BLaER1 treated with 17β-estradiol and CSF1 and Interleukin-3, amounts not matched to agents 10 nM and 100 nM (cell line): ENCODE results near the gene TRIM75.
A peak's percentile ranks its signal among the peaks of the same experiment; 100 is the strongest.
"Not testable (repeated sequence)": the region's sequence is repeated elsewhere in the genome, so short reads cannot be mapped to it uniquely, and the experiment has no call there.

Experiments
- H3K27ac ChIP-seq, 11 experiments: shearing (Covaris generic); formaldehyde crosslinking; 2 replicates each; pipeline ENCODE4 v1.8.1; 2022
- H3K27me3 ChIP-seq, 11 experiments: shearing (Covaris generic); formaldehyde crosslinking; 2 replicates each; pipeline ENCODE4 v1.8.1; 2022
- H3K36me3 ChIP-seq, 11 experiments: shearing (Covaris generic); formaldehyde crosslinking; 2 replicates each; pipeline ENCODE4 v1.8.1; 2022
- H3K4me1 ChIP-seq, 10 experiments: shearing (Covaris generic); formaldehyde crosslinking; 2 replicates each; pipeline ENCODE4 v1.8.1; 2022
- H3K4me2 ChIP-seq, 11 experiments: shearing (Covaris generic); formaldehyde crosslinking; 2 replicates each; pipeline ENCODE4 v1.8.1; 2022
- H3K4me3 ChIP-seq, 10 experiments: shearing (Covaris generic); formaldehyde crosslinking; 2 replicates each; pipeline ENCODE4 v1.8.1; 2022
- H3K9ac ChIP-seq, 11 experiments: shearing (Covaris generic); formaldehyde crosslinking; 2 replicates each; pipeline ENCODE4 v1.8.1; 2022
- H3K9me3 ChIP-seq, 11 experiments: shearing (Covaris generic); formaldehyde crosslinking; replicated peaks in 1 of 11; 2 replicates each; pipeline ENCODE4 v1.8.1; 2022
- H4K20me1 ChIP-seq, 11 experiments: shearing (Covaris generic); formaldehyde crosslinking; 2 replicates each; pipeline ENCODE4 v1.8.1; 2022
- Cebpa-rat ChIP-seq, 11 experiments: shearing (Covaris generic); IDR thresholded peaks; 2 replicates each; pipeline ENCODE4 v1.8.1; 2022

Gene TRIM75

GRCh38 chr4:165077034-165077578 lies 23.4 kb downstream of the TRIM75 start:
- no peaks in the 10 kb centered on the region for H3K27me3 ChIP-seq
- H3K9me3 ChIP-seq: no peaks in the 10 kb centered on the region
- no peak for TF ChIP-seq Cebpa-rat (IDR thresholded peaks at IDR 0.05)
- H4K20me1 ChIP-seq: no peaks in the 10 kb centered on the region
- no peak overlapping the region for H3K4me2 ChIP-seq
- H3K27ac ChIP-seq: no peak overlapping the region
- H3K36me3 ChIP-seq: peaks cover 41 to 70% (median 57%) of the 10 kb centered on the region in 11 experiments
- H3K9ac ChIP-seq: no peak overlapping the region
- H3K4me1 ChIP-seq: 0 out of 20 replicates have a peak, but pooled peaks cover 0 to 5% (median 0%) of the 10 kb centered on the region in 10 experiments
- H3K4me3 ChIP-seq: no peak overlapping the region

- H3K4me2 ChIP-seq: no peak overlapping the region
- H3K4me1 ChIP-seq: 0 out of 20 replicates have a peak, but pooled peaks cover 0 to 5% (median 0%) of the 10 kb centered on the region in 10 experiments
- no peak overlapping the region for H3K27ac ChIP-seq
- no peaks in the 10 kb centered on the region for H3K9me3 ChIP-seq
- no peak for TF ChIP-seq Cebpa-rat (IDR thresholded peaks at IDR 0.05)
- H3K9ac ChIP-seq: no peak overlapping the region
- no peaks in the 10 kb centered on the region for H3K27me3 ChIP-seq
- H3K36me3 ChIP-seq: peaks cover 49 to 77% (median 64%) of the 10 kb centered on the region in 11 experiments
- H3K4me3 ChIP-seq: no peak overlapping the region
- H4K20me1 ChIP-seq: no peaks in the 10 kb centered on the region
Observed at GRCh38 chr4:165079476-165079875, 25.8 kb downstream of the TRIM75 start.

GRCh38 chr4:165084787-165085186 lies 31.1 kb downstream of the TRIM75 start:
- not testable (repeated sequence) for H4K20me1 ChIP-seq
- H3K36me3 ChIP-seq: peaks cover 60 to 77% (median 74%) of the 10 kb centered on the region in 11 experiments

GRCh38 chr4:165085946-165086345 lies 32.3 kb downstream of the TRIM75 start:
- Histone ChIP-seq H4K20me1 (no peaks in the 10 kb centered on the region; a peak in 1 of 22 replicates), H3K27me3 (no peaks in the 10 kb centered on the region), H3K4me1 (no peaks in the 10 kb centered on the region), H3K4me3 (no peak overlapping the region), H3K9me3 (no peaks in the 10 kb centered on the region), H3K9ac (no peak overlapping the region), H3K4me2 (no peak overlapping the region), H3K27ac (no peak overlapping the region), H3K36me3 (peaks cover 71 to 77% (median 75%) of the 10 kb centered on the region in 11 experiments)
- peak in 2 of 11 experiments; percentile 8 to 32; a peak in 1 of 22 replicates for TF ChIP-seq Cebpa-rat (IDR thresholded peaks at IDR 0.05)

More at GRCh38 chr4:165084787-165085186, 31.1 kb downstream of the TRIM75 start:
- not testable (repeated sequence) for H3K9ac ChIP-seq, H3K4me1 ChIP-seq, H3K27me3 ChIP-seq, H3K27ac ChIP-seq, H3K4me2 ChIP-seq, H3K4me3 ChIP-seq, H3K9me3 ChIP-seq

- H3K27ac ChIP-seq: no peak overlapping the region
- no peak for TF ChIP-seq Cebpa-rat (IDR thresholded peaks at IDR 0.05)
Observed at GRCh38 chr4:165088366-165088765, 34.7 kb downstream of the TRIM75 start.

GRCh38 chr4:165092187-165092586 lies 38.5 kb downstream of the TRIM75 start:
- not testable (repeated sequence) for H3K4me3 ChIP-seq, H3K9ac ChIP-seq, H3K4me1 ChIP-seq, H3K4me2 ChIP-seq, H3K27ac ChIP-seq, H3K9me3 ChIP-seq, H3K27me3 ChIP-seq, H4K20me1 ChIP-seq
- H3K36me3 ChIP-seq: peaks cover 84 to 100% (median 90%) of the 10 kb centered on the region in 11 experiments

More at GRCh38 chr4:165088366-165088765, 34.7 kb downstream of the TRIM75 start:
- H3K9me3 ChIP-seq: no peaks in the 10 kb centered on the region
- H3K4me1 ChIP-seq: no peaks in the 10 kb centered on the region
- H4K20me1 ChIP-seq: no peaks in the 10 kb centered on the region; a peak in 1 of 22 replicates
- no peak overlapping the region for H3K9ac ChIP-seq
- H3K36me3 ChIP-seq: peaks cover 87 to 97% (median 94%) of the 10 kb centered on the region in 11 experiments
- H3K4me3 ChIP-seq: no peak overlapping the region
- H3K4me2 ChIP-seq: no peak overlapping the region
- no peaks in the 10 kb centered on the region for H3K27me3 ChIP-seq

- Histone ChIP-seq H3K27me3 (no peaks in the 10 kb centered on the region), H3K9ac (no peak overlapping the region), H3K36me3 (peaks cover 82 to 100% (median 87%) of the 10 kb centered on the region in 11 experiments), H4K20me1 (0 out of 22 replicates have a peak, but pooled peaks cover 0 to 8% (median 0%) of the 10 kb centered on the region in 11 experiments), H3K4me1 (no peaks in the 10 kb centered on the region), H3K4me3 (no peak overlapping the region), H3K9me3 (no peaks in the 10 kb centered on the region), H3K27ac (no peak overlapping the region), H3K4me2 (no peak overlapping the region)
- no peak for TF ChIP-seq Cebpa-rat (IDR thresholded peaks at IDR 0.05)
Observed at GRCh38 chr4:165094873-165095272, 41.2 kb downstream of the TRIM75 start.

GRCh38 chr4:165095291-165095690 lies 41.6 kb downstream of the TRIM75 start:
- Histone ChIP-seq H3K27me3 (no peaks in the 10 kb centered on the region), H3K36me3 (peaks cover 81 to 100% (median 87%) of the 10 kb centered on the region in 11 experiments), H3K4me3 (no peak overlapping the region), H3K9me3 (no peaks in the 10 kb centered on the region), H3K4me1 (no peaks in the 10 kb centered on the region), H3K4me2 (no peak overlapping the region), H3K27ac (no peak overlapping the region), H4K20me1 (0 out of 22 replicates have a peak, but pooled peaks cover 0 to 8% (median 0%) of the 10 kb centered on the region in 11 experiments), H3K9ac (no peak overlapping the region)
- no peak for TF ChIP-seq Cebpa-rat (IDR thresholded peaks at IDR 0.05)

- Histone ChIP-seq H3K27ac (no peak overlapping the region), H3K9ac (no peak overlapping the region), H3K27me3 (no peaks in the 10 kb centered on the region), H3K4me1 (no peaks in the 10 kb centered on the region), H3K4me2 (no peak overlapping the region), H3K36me3 (peaks cover 81 to 100% (median 89%) of the 10 kb centered on the region in 11 experiments), H3K9me3 (no peaks in the 10 kb centered on the region), H4K20me1 (peaks cover 0 to 8% (median 0%) of the 10 kb centered on the region in 11 experiments; a peak in 2 of 22 replicates), H3K4me3 (no peak overlapping the region)
- TF ChIP-seq Cebpa-rat (IDR thresholded peaks at IDR 0.05): no peak
Observed at GRCh38 chr4:165096776-165097175, 43.1 kb downstream of the TRIM75 start.

- H4K20me1 ChIP-seq: peaks cover 0 to 10% (median 7%) of the 10 kb centered on the region in 11 experiments; a peak in 5 of 22 replicates
- no peak overlapping the region for H3K27ac ChIP-seq
- no peak overlapping the region for H3K4me3 ChIP-seq
- H3K4me1 ChIP-seq: peaks cover 0 to 5% (median 0%) of the 10 kb centered on the region in 10 experiments; a peak in 1 of 20 replicates
- no peak for TF ChIP-seq Cebpa-rat (IDR thresholded peaks at IDR 0.05)
- no peaks in the 10 kb centered on the region for H3K27me3 ChIP-seq
- H3K9me3 ChIP-seq: no peaks in the 10 kb centered on the region
- H3K36me3 ChIP-seq: peaks cover 54 to 86% (median 64%) of the 10 kb centered on the region in 11 experiments
- H3K9ac ChIP-seq: no peak overlapping the region
- H3K4me2 ChIP-seq: no peak overlapping the region
Observed at GRCh38 chr4:165101641-165102040, 48.0 kb downstream of the TRIM75 start.
